ENCODE results near the gene VGLL4. TPM values are rescaled to one million over a fixed set of nuclear protein-coding genes. Genes with fewer than 3 reads are reported as not detected.

Gene VGLL4
- total RNA-seq, 1 experiment from 2014 or later, result 42.1 TPM

DNA sequence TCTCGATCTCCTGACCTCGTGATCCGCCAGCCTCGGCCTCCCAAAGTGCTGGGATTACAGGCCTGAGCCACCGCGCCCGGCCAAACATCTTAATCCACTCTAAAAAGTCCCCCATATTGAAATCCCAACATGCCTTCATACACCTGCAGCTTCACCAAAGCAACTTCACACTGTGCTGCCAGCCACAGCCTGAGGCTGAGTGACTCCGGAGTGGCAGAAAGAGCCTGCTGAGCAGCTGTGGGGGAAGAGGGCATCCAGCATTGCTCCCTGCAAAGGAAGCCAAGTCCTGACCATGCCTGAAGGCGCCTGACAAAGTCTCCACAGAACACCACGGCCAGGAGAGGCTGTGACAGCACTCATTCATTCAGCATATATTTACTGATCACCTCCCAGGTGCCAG is 21.6 kb upstream of the VGLL4 start:
- H2BK20ac ChIP-seq (ENCODE audit: low read depth, low read length, poor library complexity, severe bottlenecking), result no peak overlapping the region
- no peak overlapping the region for H2AK5ac ChIP-seq (ENCODE audit: insufficient read length, low read length)
- no peak overlapping the region for H3K23ac ChIP-seq (ENCODE audit: insufficient read length, low read depth, low read length)
- H3K79me1 ChIP-seq (ENCODE audit: insufficient read depth, low read depth, low read length, poor library complexity, severe bottlenecking), result no peaks in the 10 kb centered on the region
- H3K18ac ChIP-seq (ENCODE audit: insufficient read length, low read depth, low read length), result no peak overlapping the region
- DNase-seq, result no peak
- H3K27me3 ChIP-seq (ENCODE audit: insufficient read depth, low read length), result no peaks in the 10 kb centered on the region
- H3K27ac Mint-ChIP-seq, result peak overlapping the region in 1 of 3 experiments; percentile 74; a peak in 1 of 7 replicates
- no peak overlapping the region for H3K4me3 Mint-ChIP-seq
- H3K79me2 ChIP-seq (ENCODE audit: insufficient read depth, low read length), result no peaks in the 10 kb centered on the region; the same call in 1 of the 2 replicates
- no peak overlapping the region for H3K4me2 ChIP-seq (ENCODE audit: insufficient read depth, insufficient read length, low read length)
- H3T11ph ChIP-seq (ENCODE audit: low read length), result no peak overlapping the region
- no peak overlapping the region for H3K9ac ChIP-seq (ENCODE audit: extremely low read depth, insufficient read length, low read length)
- no peak overlapping the region for H4K91ac ChIP-seq (ENCODE audit: insufficient read length, low read depth, low read length)
- H3K27me3 Mint-ChIP-seq (ENCODE audit: low read depth), result no peaks in the 10 kb centered on the region
- H3K56ac ChIP-seq (ENCODE audit: insufficient read length, low read depth, low read length), result no peak overlapping the region
- WGBS (ENCODE audit: extremely low coverage, insufficient read length, low lambda C conversion rate), result no CpG with 5 or more reads among the region's 10 CpGs
- no peak overlapping the region for H4K8ac ChIP-seq (replicated peaks; ENCODE audit: insufficient read length, low read depth, low read length)
- H3K14ac ChIP-seq (ENCODE audit: insufficient read depth, low read length), result no peak overlapping the region
- H3K4ac ChIP-seq (ENCODE audit: low read depth, low read length), result no peak overlapping the region
- no peak overlapping the region for H2BK15ac ChIP-seq (ENCODE audit: low read depth, low read length)
- peaks cover 12 to 17% of the 10 kb centered on the region in 2 experiments for H3K4me1 Mint-ChIP-seq
- H3K23me2 ChIP-seq (ENCODE audit: insufficient read length, low read depth, low read length, poor library complexity, severe bottlenecking), result no peaks in the 10 kb centered on the region
- no peak overlapping the region for H4K5ac ChIP-seq (ENCODE audit: insufficient read length, low read depth, low read length)
- peaks cover 6% of the 10 kb centered on the region; the same call in 1 of the 2 replicates for H3K4me1 ChIP-seq (ENCODE audit: insufficient read depth, low read length)
- no peak overlapping the region for H2BK120ac ChIP-seq (ENCODE audit: low read depth, low read length, poor library complexity, severe bottlenecking)
- H3K9me3 ChIP-seq (ENCODE audit: control insufficient read depth, low read depth, low read length), result no peaks in the 10 kb centered on the region
- H3K9me3 Mint-ChIP-seq, result peaks cover 0 to 4% of the 10 kb centered on the region in 2 experiments; a peak in 1 of 5 replicates
- H2AFZ ChIP-seq (ENCODE audit: low read length), result no peak overlapping the region
- TF ChIP-seq, protein P1, sequence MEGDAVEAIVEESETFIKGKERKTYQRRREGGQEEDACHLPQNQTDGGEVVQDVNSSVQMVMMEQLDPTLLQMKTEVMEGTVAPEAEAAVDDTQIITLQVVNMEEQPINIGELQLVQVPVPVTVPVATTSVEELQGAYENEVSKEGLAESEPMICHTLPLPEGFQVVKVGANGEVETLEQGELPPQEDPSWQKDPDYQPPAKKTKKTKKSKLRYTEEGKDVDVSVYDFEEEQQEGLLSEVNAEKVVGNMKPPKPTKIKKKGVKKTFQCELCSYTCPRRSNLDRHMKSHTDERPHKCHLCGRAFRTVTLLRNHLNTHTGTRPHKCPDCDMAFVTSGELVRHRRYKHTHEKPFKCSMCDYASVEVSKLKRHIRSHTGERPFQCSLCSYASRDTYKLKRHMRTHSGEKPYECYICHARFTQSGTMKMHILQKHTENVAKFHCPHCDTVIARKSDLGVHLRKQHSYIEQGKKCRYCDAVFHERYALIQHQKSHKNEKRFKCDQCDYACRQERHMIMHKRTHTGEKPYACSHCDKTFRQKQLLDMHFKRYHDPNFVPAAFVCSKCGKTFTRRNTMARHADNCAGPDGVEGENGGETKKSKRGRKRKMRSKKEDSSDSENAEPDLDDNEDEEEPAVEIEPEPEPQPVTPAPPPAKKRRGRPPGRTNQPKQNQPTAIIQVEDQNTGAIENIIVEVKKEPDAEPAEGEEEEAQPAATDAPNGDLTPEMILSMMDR (conservative IDR thresholded peaks at IDR 0.05), result no peak
- no peak overlapping the region for H3K27ac ChIP-seq (ENCODE audit: insufficient read length, low read depth, low read length)
- no peaks in the 10 kb centered on the region for H4K20me1 ChIP-seq (ENCODE audit: control insufficient read depth, insufficient read depth, insufficient read length)
- H2BK5ac ChIP-seq (ENCODE audit: insufficient read length, low read length), result no peak overlapping the region
- H3K36me3 Mint-ChIP-seq (ENCODE audit: insufficient read depth in 1 of 3, low read depth in 3 of 3), result peaks cover 0 to 2% (median 0%) of the 10 kb centered on the region in 3 experiments; a peak in 1 of 7 replicates
- H2BK12ac ChIP-seq (ENCODE audit: insufficient read length, low read depth, low read length), result no peak overlapping the region

Measured in H9 (cell line).